Right lobe of liver (tissue), 4 donors: ENCODE measurements around the gene TRIM66.

Experiments used
- POLR2A ChIP-seq: fragments of 450-650 bp; IDR thresholded peaks from one replicate; pipeline ENCODE4 v1.6.1; 2017; ENCODE audit warnings: antibody characterized with exemption, mild to moderate bottlenecking
- TF ChIP-seq, protein P1 (sequence below), 4 donors: fragments of 200-600 bp in 3 of 4; fragments of 450-650 bp in 1 of 4; IDR thresholded peaks; one replicate each; pipeline versions ENCODE4 v1.5.1 to v1.8.0; 2016 to 2022; ENCODE audit warnings: antibody characterized with exemption in 4 of 4, mild to moderate bottlenecking in 2 of 4
- donor health status: DM: no; HTN: no; CAD: no.
- donor health status: DM: no; HTN: no; CAD: no.
- donor health status: DM: no; HTN: yes; CAD: no.

DNA sequence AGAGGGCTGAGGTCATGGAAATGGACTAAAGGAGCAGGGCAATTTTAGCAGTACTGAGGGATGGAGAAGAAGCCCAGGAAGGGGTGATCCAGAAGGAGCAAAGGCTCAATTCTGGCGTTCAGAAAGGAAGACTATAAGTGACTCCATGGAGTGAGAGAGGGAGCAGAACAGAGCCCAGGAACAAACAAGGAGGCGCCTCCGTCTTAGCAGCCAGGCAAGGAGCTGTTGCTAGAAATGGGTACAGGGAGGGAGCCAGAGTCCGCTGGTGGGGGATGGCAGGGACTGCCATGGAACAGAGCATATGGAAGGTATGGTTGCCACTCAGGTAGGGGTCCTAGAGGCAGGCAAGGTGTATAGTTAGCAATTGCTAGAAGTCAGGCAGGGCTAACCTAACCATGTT lies 68.0 kb downstream of the TRIM66 start:
- TF ChIP-seq, protein P1, sequence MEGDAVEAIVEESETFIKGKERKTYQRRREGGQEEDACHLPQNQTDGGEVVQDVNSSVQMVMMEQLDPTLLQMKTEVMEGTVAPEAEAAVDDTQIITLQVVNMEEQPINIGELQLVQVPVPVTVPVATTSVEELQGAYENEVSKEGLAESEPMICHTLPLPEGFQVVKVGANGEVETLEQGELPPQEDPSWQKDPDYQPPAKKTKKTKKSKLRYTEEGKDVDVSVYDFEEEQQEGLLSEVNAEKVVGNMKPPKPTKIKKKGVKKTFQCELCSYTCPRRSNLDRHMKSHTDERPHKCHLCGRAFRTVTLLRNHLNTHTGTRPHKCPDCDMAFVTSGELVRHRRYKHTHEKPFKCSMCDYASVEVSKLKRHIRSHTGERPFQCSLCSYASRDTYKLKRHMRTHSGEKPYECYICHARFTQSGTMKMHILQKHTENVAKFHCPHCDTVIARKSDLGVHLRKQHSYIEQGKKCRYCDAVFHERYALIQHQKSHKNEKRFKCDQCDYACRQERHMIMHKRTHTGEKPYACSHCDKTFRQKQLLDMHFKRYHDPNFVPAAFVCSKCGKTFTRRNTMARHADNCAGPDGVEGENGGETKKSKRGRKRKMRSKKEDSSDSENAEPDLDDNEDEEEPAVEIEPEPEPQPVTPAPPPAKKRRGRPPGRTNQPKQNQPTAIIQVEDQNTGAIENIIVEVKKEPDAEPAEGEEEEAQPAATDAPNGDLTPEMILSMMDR (IDR thresholded peaks at IDR 0.05): no peak
- no peak for TF ChIP-seq POLR2A
